Measurements from ENCODE around the gene SLAMF1.

Gene SLAMF1

GRCh38 chr1:160622501-160623226 lies 24.2 kb downstream of the SLAMF1 start:
- DNase-seq: no peak

- DNase-seq: no peak
Observed at GRCh38 chr1:160621633-160622413, 25.0 kb downstream of the SLAMF1 start.

GRCh38 chr1:160620942-160621632 lies 25.8 kb downstream of the SLAMF1 start:
- DNase-seq: no peak

GRCh38 chr1:160619742-160620277 lies 27.0 kb downstream of the SLAMF1 start:
- DNase-seq: no peak

GRCh38 chr1:160618763-160619274 lies 28.0 kb downstream of the SLAMF1 start:
- no peak for DNase-seq

GRCh38 chr1:160618327-160618726 lies 28.5 kb downstream of the SLAMF1 start:
- no peak for DNase-seq

GRCh38 chr1:160615660-160616059 lies 31.2 kb downstream of the SLAMF1 start:
- DNase-seq: no peak

GRCh38 chr1:160614410-160614809 lies 32.4 kb downstream of the SLAMF1 start:
- no peak for DNase-seq

GRCh38 chr1:160612613-160613218 lies 34.1 kb downstream of the SLAMF1 start:
- DNase-seq: no peak

GRCh38 chr1:160610569-160611242 lies 36.1 kb downstream of the SLAMF1 start:
- DNase-seq: no peak

- DNase-seq: no peak
Observed at GRCh38 chr1:160608941-160609340, 37.9 kb downstream of the SLAMF1 start.

- no peak for DNase-seq
Observed at GRCh38 chr1:160608514-160608913, 38.3 kb downstream of the SLAMF1 start.

GRCh38 chr1:160608057-160608456 lies 38.8 kb downstream of the SLAMF1 start:
- no peak for DNase-seq

- DNase-seq: no peak
Observed at GRCh38 chr1:160607672-160608032, 39.2 kb downstream of the SLAMF1 start.

GRCh38 chr1:160607011-160607671 lies 39.7 kb downstream of the SLAMF1 start:
- DNase-seq: peak; percentile 9

- DNase-seq: no peak
Observed at GRCh38 chr1:160606611-160607010, 40.2 kb downstream of the SLAMF1 start.

GRCh38 chr1:160605792-160606479 lies 40.9 kb downstream of the SLAMF1 start:
- no peak for DNase-seq

- no peak for DNase-seq
Observed at GRCh38 chr1:160605205-160605604, 41.6 kb downstream of the SLAMF1 start.

- DNase-seq: no peak
Observed at GRCh38 chr1:160597705-160598104, 49.1 kb downstream of the SLAMF1 start.

- no peak for DNase-seq
Observed at GRCh38 chr1:160597051-160597450, 49.8 kb downstream of the SLAMF1 start.

GRCh38 chr1:160590488-160590887 lies 56.4 kb downstream of the SLAMF1 start:
- DNase-seq: no peak
